Colon (tissue), 2 donors: ENCODE measurements around the gene ALDH8A1.
"Not testable (repeated sequence)": the region's sequence is repeated elsewhere in the genome, so short reads cannot be mapped to it uniquely, and the experiment has no call there.

ENCODE experiments used
- FAIRE-seq: peaks from 2 replicates; lab custom pipeline; 2012; peaks lifted over from hg19 to GRCh38; lab: Jason Lieb, UNC
- donor health status: control.
- donor health status: control.

Gene ALDH8A1

DNA sequence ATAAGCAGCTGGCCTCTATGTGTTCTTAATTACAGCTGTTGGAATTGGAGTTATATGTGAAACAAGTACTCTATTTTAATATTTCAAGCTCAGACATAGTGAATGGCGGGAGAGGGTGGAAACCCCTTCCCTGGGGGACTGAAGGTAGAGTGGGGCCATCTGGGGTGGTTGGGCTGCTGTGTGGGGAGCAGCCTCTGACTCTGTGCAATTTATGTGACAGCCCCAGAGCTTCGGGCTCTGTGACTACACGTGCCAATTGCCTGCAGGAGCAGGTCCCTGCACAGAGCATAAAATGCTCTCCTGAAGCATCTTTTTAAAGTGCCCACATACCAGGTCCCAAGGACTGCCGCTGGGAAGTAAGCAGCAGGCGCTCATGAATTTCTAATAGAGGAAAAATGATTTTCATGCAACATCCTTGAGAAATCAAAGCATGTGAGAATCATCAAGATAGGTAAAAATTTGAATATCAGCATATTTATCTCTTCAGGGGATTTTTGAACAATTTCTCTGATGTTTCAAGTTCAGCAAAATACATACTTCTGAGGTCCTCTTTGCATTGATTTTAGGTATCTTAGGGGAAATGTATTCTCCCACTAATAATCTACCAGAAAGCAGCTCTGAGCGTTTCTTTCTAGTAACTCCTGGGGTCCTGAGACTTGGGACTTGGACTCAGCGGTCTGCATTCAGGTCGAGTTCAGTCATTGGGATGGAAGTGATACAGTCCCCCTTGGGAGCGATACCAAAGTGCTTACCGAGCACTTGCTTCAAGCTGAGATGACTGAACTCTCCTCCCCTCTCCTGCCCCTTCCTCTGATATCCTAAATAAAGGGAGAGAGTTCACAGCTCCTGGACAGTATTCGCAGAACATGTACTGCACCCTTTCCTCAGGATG lies 40.0 kb downstream of the ALDH8A1 start:
- no peak for FAIRE-seq

GRCh38 chr6:134908906-134909516 lies 40.9 kb downstream of the ALDH8A1 start:
- no peak for FAIRE-seq

DNA sequence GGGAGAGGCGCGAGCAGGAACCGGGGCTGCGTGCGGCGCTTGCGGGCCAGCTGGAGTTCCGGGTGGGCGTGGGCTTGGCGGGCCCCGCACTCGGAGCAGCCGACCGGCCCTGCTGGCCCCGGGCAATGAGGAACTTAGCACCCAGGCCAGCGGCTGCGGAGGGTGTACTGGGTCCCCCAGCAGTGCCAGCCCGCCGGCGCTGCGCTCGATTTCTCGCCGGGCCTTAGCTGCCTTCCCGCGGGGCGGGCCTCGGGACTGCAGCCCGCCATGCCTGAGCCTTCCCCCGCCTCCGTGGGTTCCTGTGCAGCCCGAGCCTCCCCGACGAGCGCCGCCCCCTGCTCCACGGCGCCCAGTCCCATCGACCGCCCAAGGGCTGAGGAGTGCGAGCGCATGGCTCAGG lies 45.2 kb downstream of the ALDH8A1 start:
- FAIRE-seq, result not testable (repeated sequence)

DNA sequence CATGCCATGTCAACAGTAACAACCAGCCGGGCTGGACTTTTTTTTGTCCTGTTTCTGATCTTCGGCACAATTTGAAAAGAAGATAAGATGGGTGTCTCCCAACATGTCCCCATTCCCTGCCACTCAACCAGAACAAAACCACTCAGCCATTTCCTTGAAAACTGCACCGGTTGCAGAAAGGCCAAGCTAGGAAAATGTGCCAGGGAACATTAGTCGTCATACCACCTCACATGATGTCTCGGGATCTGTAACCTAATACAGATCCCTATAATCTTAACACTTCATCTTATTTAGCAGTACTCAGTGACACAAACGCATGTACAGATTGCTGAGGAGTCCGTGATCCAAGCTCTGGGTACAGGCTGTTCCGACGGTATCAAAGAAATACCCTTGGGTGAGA lies 46.5 kb downstream of the ALDH8A1 start:
- FAIRE-seq, result no peak

DNA sequence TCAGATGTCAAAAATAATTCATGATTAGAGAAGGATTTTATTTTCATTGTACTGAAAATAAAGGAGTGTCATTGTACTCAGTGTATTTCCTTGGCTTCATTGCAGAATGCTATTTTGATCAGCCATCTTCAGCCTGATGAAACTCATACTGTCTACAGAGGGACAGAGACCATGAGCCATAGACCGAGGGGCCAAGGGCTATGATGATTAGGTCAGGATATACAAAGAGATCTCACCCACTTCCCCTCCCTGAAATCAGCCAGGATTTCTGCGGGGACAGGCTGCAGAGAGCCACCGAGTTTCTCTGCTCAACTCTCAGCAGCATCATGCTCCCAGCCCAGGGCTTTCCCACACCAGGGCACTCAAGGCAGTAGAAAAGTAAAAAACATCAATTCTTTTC lies 47.0 kb downstream of the ALDH8A1 start:
- no peak for FAIRE-seq

DNA sequence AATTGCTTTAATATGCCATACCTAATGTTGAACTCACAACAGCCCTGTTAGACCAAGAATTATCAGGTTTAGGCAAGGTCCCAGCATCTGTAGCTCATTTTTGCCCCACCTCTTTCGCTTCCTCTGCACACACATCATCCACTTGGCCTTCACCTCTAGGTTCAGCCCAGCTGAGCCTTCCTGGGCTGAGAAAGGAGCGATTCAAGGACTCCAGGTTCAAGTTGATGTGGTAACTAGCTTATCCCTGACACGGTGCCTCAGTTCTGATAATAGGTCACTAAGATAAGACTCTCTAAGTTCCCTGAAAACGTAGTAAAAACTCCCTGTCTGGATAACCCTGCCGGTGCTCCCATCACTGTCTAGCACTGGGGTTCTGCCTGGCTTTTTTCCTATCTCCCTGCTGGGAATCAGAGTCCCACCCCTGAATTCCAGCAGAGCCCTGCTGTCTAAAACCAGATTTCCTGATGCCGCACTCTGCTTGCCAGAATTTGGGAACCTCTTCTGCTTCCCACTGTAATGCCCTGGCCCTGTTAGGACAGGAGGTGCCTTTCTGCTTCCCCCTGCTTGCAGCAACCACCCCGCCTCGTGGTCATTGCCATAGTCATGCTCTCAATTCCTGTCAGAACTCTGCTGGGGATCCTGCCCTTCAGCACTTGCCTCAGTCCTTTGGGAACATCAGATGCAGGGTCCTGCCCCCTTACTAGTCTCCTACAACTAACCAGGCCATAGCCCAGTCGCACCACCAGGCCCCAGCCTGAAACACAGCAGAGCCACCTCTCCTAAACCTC lies 47.6 kb downstream of the ALDH8A1 start:
- FAIRE-seq, result no peak

DNA sequence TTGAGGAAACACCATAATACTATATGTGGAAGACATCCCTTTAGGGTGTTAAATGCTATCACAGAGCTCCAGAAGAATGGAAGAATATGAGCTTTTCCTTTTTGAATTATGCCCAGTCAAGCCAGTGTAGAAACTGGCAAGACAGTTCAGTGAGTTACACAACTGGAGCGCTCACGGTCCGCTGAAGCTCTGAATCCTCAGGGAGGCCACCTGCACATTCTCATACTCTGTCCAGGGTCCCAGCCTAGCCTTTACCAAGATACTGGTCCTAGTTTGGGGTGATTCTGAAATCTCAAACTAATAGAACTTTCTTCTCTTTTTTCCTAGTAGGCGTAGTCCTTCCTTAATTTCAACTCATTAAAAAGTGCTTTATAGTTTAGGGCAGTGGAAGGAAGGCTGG lies 51.3 kb downstream of the ALDH8A1 start:
- no peak for FAIRE-seq

DNA sequence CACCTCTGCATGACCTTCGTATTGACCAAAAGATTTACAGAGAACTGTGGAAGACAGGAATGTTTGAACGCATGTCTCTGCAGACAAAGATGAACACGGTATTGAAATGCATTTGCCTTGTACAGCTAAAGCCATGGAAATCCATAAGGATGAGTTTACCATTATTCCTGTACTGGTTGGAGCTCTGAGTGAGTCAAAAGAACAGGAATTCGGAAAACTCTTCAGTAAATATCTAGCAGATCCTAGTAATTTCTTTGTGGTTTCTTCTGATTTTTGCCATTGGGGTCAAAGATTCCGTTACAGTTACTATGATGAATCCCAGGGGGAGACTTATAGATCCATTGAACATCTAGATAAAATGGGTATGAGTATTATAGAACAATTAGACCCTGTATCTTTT lies 51.7 kb downstream of the ALDH8A1 start:
- not testable (repeated sequence) for FAIRE-seq

DNA sequence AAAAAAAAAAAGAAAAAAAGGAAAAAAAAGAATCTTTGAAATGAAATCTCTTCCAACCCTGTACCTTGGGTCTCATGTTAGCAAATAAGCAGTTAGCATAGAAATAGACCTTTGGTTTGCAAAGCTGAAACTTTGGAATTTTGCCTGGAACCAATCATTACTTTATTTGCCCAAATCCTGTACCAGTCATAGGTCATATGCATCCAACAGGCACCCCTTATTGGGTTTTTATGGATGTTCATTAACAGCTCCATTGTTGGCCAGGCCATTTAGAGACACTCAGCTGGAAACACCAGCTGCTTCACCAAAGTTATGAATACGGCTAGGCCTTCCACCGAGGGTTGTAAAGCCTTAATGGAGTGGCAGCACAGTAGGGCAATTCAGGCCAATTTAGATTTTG lies 53.0 kb downstream of the ALDH8A1 start:
- no peak for FAIRE-seq

GRCh38 chr6:134894800-134895199 lies 55.1 kb downstream of the ALDH8A1 start:
- no peak for FAIRE-seq

DNA sequence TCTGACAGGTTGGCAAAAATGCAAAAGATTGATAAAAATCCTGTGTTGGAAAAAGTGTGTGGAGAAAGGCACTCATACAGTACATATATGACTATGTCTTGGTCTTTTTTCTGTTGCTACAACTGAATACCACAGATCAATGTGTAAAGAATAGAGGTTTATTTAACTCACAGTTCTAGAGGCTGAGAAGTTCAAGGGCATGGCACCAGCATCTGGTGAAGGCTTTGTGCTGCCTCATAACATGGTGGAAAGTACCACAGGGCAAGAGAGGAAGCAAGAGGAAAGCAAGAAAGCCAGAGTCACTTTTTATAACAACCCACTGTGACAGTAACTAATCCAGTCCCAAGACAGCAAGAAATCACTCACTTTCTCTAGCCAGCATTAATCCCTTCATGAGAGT lies 57.5 kb downstream of the ALDH8A1 start:
- no peak for FAIRE-seq

- FAIRE-seq, result no peak
These were observed 58.3 kb downstream of the ALDH8A1 start for GRCh38 chr6:134891633-134892032.

DNA sequence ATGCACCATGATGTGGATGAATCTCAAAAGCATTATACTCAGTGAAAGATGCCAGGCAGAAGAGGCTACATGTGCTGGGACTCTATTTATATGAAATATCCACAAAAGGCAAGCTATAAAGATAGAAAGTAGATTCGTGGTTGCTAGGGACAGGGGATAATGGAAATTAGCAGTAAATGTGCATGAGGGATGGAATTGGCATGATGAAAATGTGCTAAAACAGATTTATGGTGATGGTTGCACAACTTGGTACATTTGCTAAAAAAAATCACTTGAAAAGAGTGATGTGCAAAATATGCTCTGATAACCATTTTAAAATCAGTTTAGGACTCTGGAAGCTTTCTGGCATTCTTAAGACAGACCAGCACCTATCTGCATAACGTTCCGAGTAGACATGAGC lies 61.6 kb downstream of the ALDH8A1 start:
- no peak for FAIRE-seq

DNA sequence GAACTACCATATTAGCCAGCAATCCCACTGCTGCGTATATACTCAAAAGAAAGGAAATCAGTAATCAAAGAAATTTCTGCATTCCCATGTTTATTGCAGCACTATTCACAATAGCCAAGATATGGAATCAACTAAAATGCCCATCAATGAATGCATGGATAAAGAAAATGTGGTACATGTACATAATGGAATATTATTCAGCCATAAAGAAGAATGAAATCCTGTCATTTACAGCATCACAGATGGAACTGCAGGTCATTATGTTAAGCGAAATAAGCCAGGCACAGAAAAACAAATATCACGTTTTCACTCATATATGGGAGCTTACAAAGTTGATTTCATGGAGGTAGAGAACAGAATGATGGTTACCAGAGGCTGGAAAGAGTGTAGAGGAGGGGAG lies 65.1 kb downstream of the ALDH8A1 start:
- FAIRE-seq, result no peak

- no peak for FAIRE-seq
These were observed 66.6 kb downstream of the ALDH8A1 start for GRCh38 chr6:134883314-134883713.

DNA sequence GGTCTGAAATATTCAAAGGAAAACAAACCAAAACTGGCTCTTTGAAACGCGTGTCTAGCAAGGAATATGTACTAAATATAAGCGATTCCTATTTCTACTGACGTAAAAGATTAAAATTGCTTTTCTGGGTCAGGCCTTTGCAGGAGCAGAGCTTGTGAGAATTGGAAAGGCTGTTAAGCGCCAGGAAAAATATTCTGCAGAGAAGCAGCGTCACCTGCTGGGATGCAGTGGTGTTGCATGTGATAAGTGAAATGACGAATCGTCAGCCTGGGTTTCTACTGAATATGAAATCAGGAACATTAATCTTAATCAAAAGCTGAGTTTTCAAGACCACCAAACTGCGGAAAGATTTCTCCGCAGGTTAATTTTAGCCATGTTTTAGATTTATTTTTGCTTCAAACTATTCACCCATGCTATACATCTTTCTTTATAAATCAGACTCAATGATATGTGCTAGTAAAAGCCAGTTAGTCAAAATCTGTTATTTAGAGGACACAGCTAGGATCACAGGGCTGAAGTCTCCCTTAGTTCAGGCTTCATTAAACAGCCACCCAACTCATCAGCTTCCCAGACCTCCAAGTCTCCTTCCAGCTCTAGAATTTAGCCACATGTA lies 67.4 kb downstream of the ALDH8A1 start:
- FAIRE-seq, result no peak

DNA sequence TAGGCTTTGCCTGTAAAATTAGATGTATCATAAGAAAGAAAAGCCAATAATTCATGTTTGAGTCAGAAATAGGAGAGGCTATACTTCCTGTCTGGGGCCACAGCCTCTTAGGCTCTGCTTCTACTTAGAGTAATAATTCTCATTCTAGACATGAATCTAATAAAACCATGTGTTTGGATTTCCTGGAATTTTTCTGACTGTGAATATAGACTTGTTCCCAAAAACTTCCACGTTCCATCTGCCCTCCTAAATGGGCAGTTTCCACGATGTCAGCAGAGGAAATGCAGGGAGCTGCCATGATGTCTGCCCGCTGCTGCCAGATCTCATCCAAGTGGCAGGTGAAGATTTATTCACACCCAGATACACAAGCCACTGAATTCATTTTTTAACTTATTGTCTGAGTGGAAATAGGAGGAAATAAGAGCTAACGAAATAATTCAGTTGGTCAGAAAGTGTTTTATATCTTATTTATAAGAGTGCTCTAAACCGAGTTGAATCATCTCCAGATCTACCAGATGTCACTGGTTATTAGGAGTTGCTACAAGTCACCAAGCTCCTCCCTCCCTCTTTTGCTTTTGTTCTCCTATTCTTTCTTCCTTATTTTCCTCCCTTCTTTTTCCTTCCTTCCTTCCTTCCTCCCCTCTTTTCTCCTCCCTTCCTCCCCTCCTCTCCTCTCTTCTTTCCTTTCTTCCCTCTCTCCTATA lies 69.3 kb downstream of the ALDH8A1 start:
- no peak for FAIRE-seq

DNA sequence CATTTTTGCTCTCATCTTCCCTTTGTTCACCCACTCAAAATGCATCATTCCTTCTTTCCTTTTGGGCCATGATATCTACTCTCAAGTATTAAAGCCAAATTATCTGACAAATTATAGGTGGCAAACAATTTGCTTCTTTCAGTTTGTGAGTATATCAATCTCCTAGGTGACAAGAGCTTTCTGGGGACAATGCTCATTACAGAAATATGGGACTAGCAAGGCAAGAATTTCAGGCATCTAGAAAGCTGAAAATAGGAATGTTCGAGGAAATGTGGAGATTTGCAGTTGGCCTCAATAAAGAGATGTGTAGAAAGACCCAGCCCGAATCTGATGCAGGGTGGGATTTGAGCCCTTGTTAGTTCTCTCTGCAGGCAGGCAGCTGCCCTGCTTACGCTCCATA lies 71.8 kb downstream of the ALDH8A1 start:
- no peak for FAIRE-seq

DNA sequence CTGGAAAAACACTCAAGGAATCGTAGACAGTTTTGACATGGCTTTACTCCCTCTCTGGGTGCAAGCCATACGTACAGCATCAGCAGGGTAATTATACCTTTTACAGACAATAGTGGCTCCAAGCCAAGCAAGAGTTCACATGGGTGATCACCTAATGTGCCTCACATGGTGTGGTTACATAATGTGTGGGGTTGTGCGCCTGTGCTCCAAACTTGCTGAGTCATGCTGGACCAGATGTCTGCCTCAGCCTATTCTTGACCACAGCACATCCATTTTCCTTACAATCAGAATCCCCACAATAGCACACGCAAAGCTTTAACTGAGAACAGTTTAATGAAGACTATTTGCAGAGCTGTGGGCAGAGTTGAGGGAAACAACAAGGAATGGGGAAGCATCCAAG lies 74.5 kb downstream of the ALDH8A1 start:
- no peak for FAIRE-seq

DNA sequence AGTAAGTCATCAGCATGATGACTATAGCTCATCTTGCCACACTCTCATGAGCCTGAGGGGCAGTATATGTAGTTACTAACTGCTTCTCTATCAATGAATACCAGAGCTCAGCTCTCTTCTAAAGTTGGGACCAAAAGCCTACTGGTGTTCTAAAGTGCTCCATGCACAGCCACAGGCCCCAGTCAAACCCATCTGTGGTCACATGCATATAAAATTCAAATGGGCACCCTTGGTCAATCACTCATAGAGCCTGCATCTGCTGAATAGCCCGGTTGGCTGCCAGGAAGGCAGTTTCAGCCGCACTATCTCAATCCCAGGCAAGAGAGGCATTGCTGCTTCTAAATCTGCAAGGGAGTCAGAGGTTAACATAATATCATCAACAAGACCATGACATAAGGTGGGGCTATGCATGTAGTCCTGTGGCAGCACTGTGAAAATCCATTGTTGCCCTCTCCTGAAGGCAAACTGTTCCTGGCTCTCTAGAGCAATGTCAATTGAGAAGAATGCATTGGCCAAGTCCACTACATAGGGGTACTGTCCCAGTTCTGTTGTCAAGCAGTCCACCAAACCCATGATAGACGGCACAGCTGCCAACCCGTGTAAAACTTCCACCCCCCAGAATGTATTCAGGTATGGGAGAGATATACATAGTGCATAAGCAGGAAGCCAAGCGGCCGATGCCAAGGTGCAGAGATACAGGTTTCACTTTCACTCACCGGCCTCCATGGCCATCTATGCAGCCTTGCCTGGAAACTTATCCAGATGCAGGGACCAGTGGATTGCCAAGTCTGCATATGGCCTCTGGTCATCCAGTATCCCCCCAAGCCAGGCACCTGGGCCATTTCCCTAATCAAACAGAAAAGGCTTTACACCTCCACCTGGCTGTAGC lies 76.2 kb downstream of the ALDH8A1 start:
- no peak for FAIRE-seq
